SU-DHL-6 (cell line): ENCODE data around the gene ZNF541.

Source experiments
- H2AFZ ChIP-seq: fragments of 200-600 bp; sonication (generic); 2 replicates; pipeline ENCODE4 v1.6.1; 2014; ENCODE audit warnings: low read depth, mild to moderate bottlenecking, moderate library complexity, mixed read lengths, antibody characterized with exemption, low read length; ENCODE audit not compliant: severe bottlenecking
- H3F3A ChIP-seq: fragments of 200-600 bp; shearing (Covaris generic); 2 replicates; pipeline ENCODE4 v1.6.0; 2016; ENCODE audit warnings: antibody characterized with exemption, mild to moderate bottlenecking; ENCODE audit not compliant: insufficient read depth
- H3K27ac ChIP-seq: fragments of 200-600 bp; sonication (generic); 2 replicates; pipeline ENCODE4 v1.5.1; 2016; ENCODE audit warnings: low read depth, mild to moderate bottlenecking, low read length, moderate library complexity, mixed read lengths
- H3K27me3 ChIP-seq: fragments of 200-600 bp; sonication (generic), shearing (Covaris generic); 2 replicates; pipeline ENCODE4 v1.6.0; 2014; ENCODE audit warnings: mild to moderate bottlenecking, low read length
- H3K36me3 ChIP-seq: fragments of 200-600 bp; sonication (generic); 2 replicates; pipeline ENCODE4 v1.6.1; 2014; ENCODE audit warnings: mild to moderate bottlenecking, low read length, mixed read lengths
- H3K4me2 ChIP-seq: fragments of 300-600, 200-600 bp; shearing (Covaris generic), sonication (generic); 2 replicates; pipeline ENCODE4 v1.6.0; 2014; ENCODE audit warnings: low read length, low read depth, mild to moderate bottlenecking; ENCODE audit not compliant: poor library complexity, severe bottlenecking
- H3K4me3 ChIP-seq: fragments of 200-600 bp; sonication (generic); 2 replicates; pipeline ENCODE4 v1.5.1; 2014; ENCODE audit warnings: antibody characterized with exemption, low read length, mild to moderate bottlenecking, mixed read lengths; ENCODE audit not compliant: insufficient read depth, poor library complexity, severe bottlenecking
- H3K79me2 ChIP-seq: fragments of 200-600 bp; sonication (generic); 2 replicates; pipeline ENCODE4 v1.6.1; 2014; ENCODE audit warnings: mild to moderate bottlenecking, low read length, moderate library complexity; ENCODE audit not compliant: insufficient read depth
- H3K9ac ChIP-seq: fragments of 200-600 bp; sonication (generic); 2 replicates; pipeline ENCODE4 v1.7.0; 2014; ENCODE audit warnings: mild to moderate bottlenecking, low read length
- H3K9me2 ChIP-seq: fragments of 200-600 bp; sonication (generic); replicated peaks from 2 replicates; pipeline ENCODE4 v1.6.1; 2014; ENCODE audit warnings: low read length; ENCODE audit not compliant: insufficient read depth
- H3K9me3 ChIP-seq: fragments of 200-600 bp; sonication (generic); 2 replicates; pipeline ENCODE4 v1.6.1; 2014; ENCODE audit warnings: low read length, mixed read lengths; ENCODE audit not compliant: insufficient read depth
- H4K20me1 ChIP-seq: fragments of 200-600 bp; sonication (generic); 2 replicates; pipeline ENCODE4 v1.6.1; 2014; ENCODE audit warnings: low read depth, mild to moderate bottlenecking, antibody characterized with exemption, low read length, moderate library complexity, mixed read lengths
- CTCF ChIP-seq: fragments of 200-600 bp; sonication (generic); IDR thresholded peaks from one replicate; pipeline ENCODE4 v1.5.1; 2017; ENCODE audit warnings: antibody characterized with exemption, mild to moderate bottlenecking, low read length, moderate library complexity; ENCODE audit not compliant: insufficient read depth, poor library complexity, severe bottlenecking
- EZH2phosphoT487 ChIP-seq: fragments of 200-600 bp; sonication (generic), shearing (Covaris generic); conservative IDR thresholded peaks from 2 replicates; pipeline ENCODE4 v1.6.1; 2018; ENCODE audit warnings: mild to moderate bottlenecking, antibody characterized with exemption, low read length, moderate library complexity, mixed read lengths

Gene ZNF541

DNA sequence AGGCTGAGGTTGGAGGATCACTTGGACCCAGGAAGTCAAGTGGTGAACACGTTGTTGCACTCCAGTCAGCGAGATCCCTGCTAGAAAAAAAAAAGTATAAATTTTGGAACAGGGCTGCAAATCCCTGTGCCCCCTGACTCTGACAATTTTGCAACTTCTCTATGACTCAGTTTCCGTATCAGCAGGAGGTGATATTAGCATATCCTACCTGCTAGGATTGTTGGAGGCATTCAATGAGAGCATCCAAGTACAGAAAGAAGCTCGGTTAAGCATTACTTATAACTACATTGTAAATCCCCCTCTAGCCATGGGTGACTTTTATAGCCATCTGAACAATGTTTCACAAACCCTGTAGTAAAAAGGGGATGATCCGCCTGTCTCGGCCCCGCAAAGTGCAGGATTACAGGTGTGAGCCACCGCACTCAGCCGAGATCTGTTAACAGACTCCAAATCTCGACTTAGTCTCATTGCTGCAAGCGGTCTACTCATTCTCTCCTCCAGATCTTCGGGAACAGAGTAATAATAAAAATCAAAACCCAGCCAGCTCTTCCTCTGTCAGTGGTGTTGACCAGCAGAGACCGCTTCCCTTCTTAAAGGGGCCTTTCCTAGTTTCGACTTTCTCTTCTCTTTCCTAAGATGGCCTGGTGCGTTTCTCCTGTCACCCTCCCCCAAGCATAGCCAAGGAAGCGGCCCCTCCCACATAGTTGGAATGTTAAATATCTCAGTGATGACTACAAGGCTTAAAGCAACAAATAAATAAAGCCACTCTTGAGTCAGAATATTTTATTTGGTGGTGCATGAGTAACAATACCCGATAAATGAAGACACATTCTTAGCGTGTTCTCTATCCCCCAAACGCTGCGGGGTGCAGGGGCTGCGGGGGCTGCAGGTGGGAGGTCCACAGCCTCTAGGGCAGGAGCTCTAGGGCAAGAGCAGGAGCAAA, 25.7 kb upstream of the ZNF541 start:
- no peak overlapping the region for H3K9ac ChIP-seq
- no peaks in the 10 kb centered on the region for H3K9me3 ChIP-seq

GRCh38 chr19:47595944-47596343, 23.0 kb upstream of the ZNF541 start:
- Histone ChIP-seq H3K9me2 (no peaks in the 10 kb centered on the region), H3K4me3 (no peak overlapping the region), H3K4me2 (no peak overlapping the region), H3K9me3 (no peaks in the 10 kb centered on the region), H3K79me2 (no peaks in the 10 kb centered on the region), H3F3A (no peaks in the 10 kb centered on the region), H4K20me1 (no peaks in the 10 kb centered on the region), H3K27me3 (no peaks in the 10 kb centered on the region), H3K36me3 (no peaks in the 10 kb centered on the region), H2AFZ (no peak overlapping the region), H3K27ac (no peak overlapping the region), H3K9ac (no peak overlapping the region)
- TF ChIP-seq CTCF, result no peak
- no peak for TF ChIP-seq EZH2phosphoT487

More for the DNA sequence above, 25.7 kb upstream of the ZNF541 start:
- Histone ChIP-seq H3K4me2 (no peak overlapping the region), H2AFZ (no peak overlapping the region), H4K20me1 (no peaks in the 10 kb centered on the region), H3F3A (no peaks in the 10 kb centered on the region), H3K27ac (no peak overlapping the region), H3K36me3 (no peaks in the 10 kb centered on the region), H3K27me3 (no peaks in the 10 kb centered on the region), H3K9me2 (no peaks in the 10 kb centered on the region), H3K4me3 (no peak overlapping the region), H3K79me2 (no peaks in the 10 kb centered on the region)
- no peak for TF ChIP-seq CTCF

DNA sequence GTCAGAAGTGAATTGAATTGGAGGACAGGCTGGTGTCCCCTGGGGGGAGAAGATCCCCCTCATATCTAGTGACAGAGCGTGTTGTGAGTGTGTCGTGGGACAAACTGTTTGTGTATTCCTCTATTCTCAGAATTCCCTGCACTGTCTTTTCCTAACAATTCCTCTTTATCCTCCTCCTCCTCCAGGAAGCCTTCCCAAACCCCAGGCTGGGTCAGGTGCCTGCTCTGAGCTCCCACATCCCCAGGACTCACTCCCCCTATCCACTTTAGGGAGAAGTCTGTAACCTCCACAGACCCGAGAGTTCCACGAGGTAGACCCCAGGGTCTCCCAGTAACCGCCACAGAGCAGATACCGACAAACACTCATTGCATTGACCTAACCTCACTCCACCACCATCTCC, 20.9 kb upstream of the ZNF541 start:
- H3F3A ChIP-seq, result no peaks in the 10 kb centered on the region

More for the DNA sequence above, 20.9 kb upstream of the ZNF541 start:
- Histone ChIP-seq H3K27me3 (no peaks in the 10 kb centered on the region), H3K36me3 (no peaks in the 10 kb centered on the region), H3K27ac (no peak overlapping the region), H3K9me2 (no peaks in the 10 kb centered on the region), H4K20me1 (no peaks in the 10 kb centered on the region), H2AFZ (no peak overlapping the region), H3K79me2 (no peaks in the 10 kb centered on the region), H3K4me3 (no peak overlapping the region), H3K9me3 (no peaks in the 10 kb centered on the region), H3K4me2 (no peak overlapping the region), H3K9ac (no peak overlapping the region)
- TF ChIP-seq EZH2phosphoT487 (no peak), CTCF (no peak)
